ENCODE results near the gene SMIM21. TPM values are rescaled to one million over a fixed set of nuclear protein-coding genes. Genes with fewer than 3 reads are reported as not detected.

SMIM21 gene
- total RNA-seq, result not detected in 2 replicates

GRCh38 chr18:75427603-75428002, at the start of gene SMIM21:
TSS of gene SMIM21 (minus strand) at chr18:75427703. CDS start at chr18:75427563, 140 bp downstream.

Other genes starting within 250 kb of the SMIM21 start
- 16.2 and 21.2 TPM in 2 replicates for gene PTGR3, start 218.6 kb downstream of the SMIM21 start, total RNA-seq
- 5.0 and 6.7 TPM in 2 replicates for gene TSHZ1, start 216.9 kb downstream of the SMIM21 start, total RNA-seq